Lower leg skin (tissue), 3 donors: ENCODE data around the gene S100A8.

Experiments used
- CTCF ChIP-seq, 3 donors: fragments of 450-650 bp; IDR thresholded peaks; one replicate each; pipeline ENCODE4 v1.5.1; 2016; ENCODE audit warnings: antibody characterized with exemption in 3 of 3, mild to moderate bottlenecking in 3 of 3, moderate library complexity in 2 of 3
- POLR2A ChIP-seq, 2 donors: fragments of 450-650 bp; IDR thresholded peaks; one replicate each; pipeline ENCODE4 v1.6.1; 2016 to 2017; ENCODE audit warnings: antibody characterized with exemption in 2 of 2, mild to moderate bottlenecking in 1 of 2, moderate library complexity in 1 of 2

- TF ChIP-seq CTCF (IDR thresholded peaks at IDR 0.05) (no peak), POLR2A (IDR thresholded peaks at IDR 0.05) (no peak)
Observed at GRCh38 chr1:153428073-153428638, 37.3 kb upstream of the S100A8 start.
